H4 (cell line): ENCODE results near the gene RAD51B. TPM values are rescaled to one million over a fixed set of nuclear protein-coding genes. Genes with fewer than 3 reads are reported as not detected.

ENCODE experiments used
- DNase-seq: peaks from one replicate; pipeline ENCODE4 v3.0.0-alpha.2; 2015; ENCODE audit warnings: low spot score
- total RNA-seq: library from RNA; depleted of rRNA; stranded (reverse); fragments of >200 nt; shearing (Covaris generic); gene quantifications from 2 replicates; pipeline ENCODE4 v1.2.3, GENCODE V29; 2014

The RAD51B gene
- total RNA-seq, 1 experiment from 2014 or later: 11.2 TPM

- DNase-seq: no peak
Observed at GRCh38 chr14:68402525-68403101, 583.0 kb downstream of the RAD51B start.

GRCh38 chr14:68403191-68404145 is 583.9 kb downstream of the RAD51B start:
- DNase-seq: no peak

- no peak for DNase-seq
Observed at GRCh38 chr14:68404146-68404527, 584.6 kb downstream of the RAD51B start.

GRCh38 chr14:68404652-68405183 is 585.1 kb downstream of the RAD51B start:
- DNase-seq: no peak

- DNase-seq: no peak
Observed at GRCh38 chr14:68405961-68406360, 586.4 kb downstream of the RAD51B start.

GRCh38 chr14:68407285-68407684 is 587.7 kb downstream of the RAD51B start:
- DNase-seq: no peak

- no peak for DNase-seq
Observed at GRCh38 chr14:68407825-68408224, 588.2 kb downstream of the RAD51B start.

- DNase-seq: no peak
Observed at GRCh38 chr14:68408680-68409079, 589.1 kb downstream of the RAD51B start.

- DNase-seq: no peak
Observed at GRCh38 chr14:68409387-68409786, 589.8 kb downstream of the RAD51B start.

- no peak for DNase-seq
Observed at GRCh38 chr14:68412505-68413465, 593.2 kb downstream of the RAD51B start.

GRCh38 chr14:68413509-68413908 is 593.9 kb downstream of the RAD51B start:
- DNase-seq: no peak

- DNase-seq: no peak
Observed at GRCh38 chr14:68414121-68414520, 594.5 kb downstream of the RAD51B start.

GRCh38 chr14:68416171-68416570 is 596.6 kb downstream of the RAD51B start:
- no peak for DNase-seq

GRCh38 chr14:68417009-68417650 is 597.6 kb downstream of the RAD51B start:
- no peak for DNase-seq

GRCh38 chr14:68418174-68419118 is 598.9 kb downstream of the RAD51B start:
- no peak for DNase-seq

GRCh38 chr14:68420350-68420749 is 600.8 kb downstream of the RAD51B start:
- no peak for DNase-seq

GRCh38 chr14:68421116-68421515 is 601.5 kb downstream of the RAD51B start:
- no peak for DNase-seq

- no peak for DNase-seq
Observed at GRCh38 chr14:68423686-68424085, 604.1 kb downstream of the RAD51B start.

GRCh38 chr14:68424443-68425172 is 605.0 kb downstream of the RAD51B start:
- DNase-seq: no peak
